ENCODE data around the gene ZNF214.
"Not testable (repeated sequence)": the region's sequence is repeated elsewhere in the genome, so short reads cannot be mapped to it uniquely, and the experiment has no call there.

ZNF214 gene

DNA sequence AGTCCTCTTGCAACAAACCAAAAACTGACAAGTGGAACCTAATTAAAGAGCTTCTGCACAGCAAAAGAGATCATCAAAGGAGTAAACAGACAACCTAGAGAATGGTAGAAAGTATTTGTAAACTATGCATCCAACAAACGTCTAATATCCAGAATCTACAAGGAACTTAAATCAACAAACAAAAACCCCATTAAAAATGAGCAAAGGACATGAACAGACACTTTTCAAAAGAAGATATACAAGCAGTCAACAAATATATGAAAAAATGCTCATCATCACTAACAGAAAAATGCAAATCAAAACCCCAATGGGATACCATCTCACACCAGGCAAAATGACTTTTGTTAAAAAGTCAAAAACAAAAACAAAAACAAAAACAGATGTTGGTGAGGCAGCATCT is 33.7 kb downstream of the ZNF214 start:
- no peak for DNase-seq

DNA sequence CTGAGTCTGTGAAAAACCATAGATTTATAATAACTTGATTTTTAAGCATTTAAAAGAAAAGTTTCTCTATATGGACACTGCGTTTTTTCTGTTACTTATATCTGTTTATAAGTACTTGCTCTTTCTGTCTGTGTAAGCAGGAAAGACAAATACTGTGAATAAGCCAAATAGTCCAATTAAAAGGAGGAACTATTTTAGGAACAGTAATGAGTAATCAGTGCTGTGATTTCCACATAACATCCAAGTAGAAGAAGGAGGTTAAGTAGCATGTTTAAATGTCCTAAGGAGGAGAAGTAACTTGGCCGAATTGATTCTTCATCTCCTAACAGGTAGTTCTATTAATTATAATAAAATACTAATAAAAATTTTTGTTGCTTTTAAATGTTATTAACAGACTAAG is 40.8 kb downstream of the ZNF214 start:
- DNase-seq, result no peak

DNA sequence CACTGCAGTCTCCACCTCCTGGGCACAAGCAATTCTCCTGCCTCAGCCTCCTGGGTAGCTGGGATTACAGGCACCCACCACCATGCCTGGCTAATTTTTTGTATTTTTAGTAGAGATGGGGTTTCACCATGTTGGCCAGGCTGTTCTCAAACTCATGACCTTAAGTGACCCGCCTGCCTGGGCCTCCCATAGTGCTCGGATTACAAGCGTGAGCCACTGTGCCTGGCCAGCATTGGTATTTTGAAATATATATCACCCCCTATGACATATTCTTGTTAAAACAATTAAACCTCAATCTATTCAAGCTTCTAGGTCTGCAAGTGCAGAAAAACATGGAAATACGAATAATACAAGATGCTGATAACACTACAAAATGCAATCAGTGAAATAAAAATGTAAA is 50.3 kb downstream of the ZNF214 start:
- DNase-seq, result not testable (repeated sequence)

DNA sequence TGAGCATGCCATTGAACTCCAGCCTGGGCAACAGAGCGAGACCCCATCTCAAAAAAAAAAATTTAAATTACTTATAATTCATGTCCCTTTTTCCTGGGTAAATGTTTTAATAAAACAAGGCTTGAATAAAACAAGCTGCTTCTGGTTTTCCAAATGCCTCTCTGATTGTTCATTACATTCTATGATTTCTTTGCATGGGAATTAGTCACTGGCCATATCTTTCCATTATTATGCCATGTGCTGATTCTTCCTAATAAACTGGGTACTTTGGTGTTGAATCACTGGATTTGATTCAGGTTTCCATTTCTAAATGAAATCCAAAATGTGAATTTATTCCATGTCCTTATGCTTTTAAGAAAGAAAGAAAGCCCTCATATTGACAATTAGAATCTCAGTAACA is 51.3 kb downstream of the ZNF214 start:
- DNase-seq, result no peak

DNA sequence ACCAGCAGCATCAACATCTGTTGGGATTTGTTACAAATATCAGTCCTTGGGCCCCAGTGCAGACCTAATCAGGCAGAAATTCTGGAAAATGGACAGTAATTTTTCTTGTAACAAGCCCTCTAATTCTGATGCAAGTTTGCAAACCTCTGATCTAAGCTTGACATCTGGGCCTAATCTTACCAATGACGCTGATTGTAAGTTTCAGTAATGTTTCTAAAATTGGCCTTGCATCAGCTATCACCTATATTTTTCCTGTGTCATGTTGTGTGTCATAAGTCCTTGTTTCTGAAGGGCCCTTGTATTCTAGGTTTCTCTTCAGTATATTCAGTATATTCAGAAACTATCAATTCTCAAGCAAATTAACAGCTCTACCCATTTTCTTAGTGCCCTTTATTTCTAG is 57.5 kb downstream of the ZNF214 start:
- no peak for DNase-seq

DNA sequence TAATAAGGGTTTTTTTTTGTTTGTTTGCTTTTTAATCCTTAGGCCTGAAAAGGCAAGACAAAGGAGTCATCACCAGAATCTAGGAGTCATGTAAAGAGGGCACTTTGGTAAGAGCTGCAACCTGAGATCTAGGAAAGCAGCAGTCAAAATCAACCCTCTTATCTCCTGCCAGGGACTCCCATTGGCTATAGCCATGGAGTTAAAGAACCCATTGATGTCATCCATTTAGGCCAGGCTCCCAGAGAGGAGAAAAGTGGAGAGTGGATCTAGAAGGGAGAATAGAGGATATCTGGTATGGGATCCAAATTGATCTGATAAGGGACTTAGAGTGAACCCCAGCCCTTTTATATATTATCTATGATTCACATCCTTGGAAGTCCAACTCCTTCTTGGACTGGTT is 58.0 kb downstream of the ZNF214 start:
- no peak for DNase-seq

DNA sequence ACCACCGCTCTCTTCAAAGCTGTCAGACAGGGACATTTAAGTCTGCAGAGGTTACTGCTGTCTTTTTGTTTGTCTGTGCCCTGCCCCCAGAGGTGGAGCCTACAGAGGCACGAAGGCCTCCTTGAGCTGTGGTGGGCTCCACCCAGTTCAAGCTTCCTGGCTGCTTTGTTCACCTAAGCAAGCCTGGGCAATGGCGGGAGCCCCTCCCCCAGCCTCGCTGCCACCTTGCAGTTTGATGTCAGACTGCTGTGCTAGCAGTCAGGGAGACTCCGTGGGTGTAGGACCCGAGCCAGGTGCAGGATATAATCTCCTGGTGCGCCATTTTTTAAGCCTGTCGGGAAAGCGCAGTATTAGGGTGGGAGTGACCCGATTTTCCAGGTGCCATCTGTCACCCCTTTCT is 65.9 kb downstream of the ZNF214 start:
- not testable (repeated sequence) for DNase-seq
